Naive thymus-derived CD4-positive, alpha-beta T cell (primary cell): ENCODE data around the gene RBM23. TPM values are rescaled to one million over a fixed set of nuclear protein-coding genes. Genes with fewer than 3 reads are reported as not detected.
A peak's percentile ranks its signal among the peaks of the same experiment; 100 is the strongest.

Experiments
- ATAC-seq: fragments of 150-1000 bp; cut with Tn5 transposase; 2 replicates; pipeline ENCODE4 v1.10.0; 2021; ENCODE audit warnings: mild to moderate bottlenecking, moderate library complexity
- CTCF ChIA-PET: fragments of 350-600 bp; sonication (Branson Sonifier 250); formaldehyde crosslinking; loops from one replicate; lab custom pipeline; 2021; ENCODE audit warnings: antibody characterized with exemption; lab: Charles Lee
- POLR2A ChIA-PET: fragments of 350-600 bp; sonication (Branson Sonifier 250); formaldehyde crosslinking; loops from one replicate; lab custom pipeline; 2021; ENCODE audit warnings: antibody characterized with exemption, inconsistent platforms; lab: Charles Lee
- DNase-seq, 9 donors: peaks; one replicate each; pipeline versions ENCODE4 v3.0.0 to v3.0.0-alpha.2; 2020 to 2022; ENCODE audit warnings: mixed read lengths in 1 of 9
- H3K27ac ChIP-seq: one replicate; pipeline ENCODE4 v1.7.0; 2013; ENCODE audit warnings: mild to moderate bottlenecking, low read depth, low read length, moderate library complexity
- H3K27me3 ChIP-seq, 2 donors: one replicate each; pipeline ENCODE4 v1.7.0; 2013; ENCODE audit warnings: low read length in 2 of 2, mild to moderate bottlenecking in 2 of 2, moderate library complexity in 2 of 2; ENCODE audit not compliant: control insufficient read depth in 2 of 2, insufficient read depth in 2 of 2
- H3K36me3 ChIP-seq, 3 experiments: 1 replicate in 2 of 3; 2 replicates in 1 of 3; pipeline ENCODE4 v1.7.0; 2013; ENCODE audit warnings: low read length in 3 of 3, mild to moderate bottlenecking in 3 of 3, moderate library complexity in 1 of 3; ENCODE audit not compliant: insufficient read depth in 3 of 3, control insufficient read depth in 2 of 3
- H3K4me1 ChIP-seq, 2 donors: one replicate each; pipeline ENCODE4 v1.7.0; 2013; ENCODE audit warnings: low read length in 2 of 2, mild to moderate bottlenecking in 2 of 2, moderate library complexity in 1 of 2; ENCODE audit not compliant: control insufficient read depth in 2 of 2, insufficient read depth in 2 of 2
- H3K4me3 ChIP-seq: 2 replicates; pipeline ENCODE4 v1.7.0; 2013; ENCODE audit warnings: mild to moderate bottlenecking, low read length
- H3K9me3 ChIP-seq, 3 experiments: 1 replicate in 2 of 3; 2 replicates in 1 of 3; pipeline ENCODE4 v1.7.0; 2013; ENCODE audit warnings: low read length in 3 of 3; ENCODE audit not compliant: control insufficient read depth in 2 of 3
- H3K27ac Mint-ChIP-seq, 9 donors: one replicate each; pipeline ENCODE4 v1.8.0; 2020 to 2022; ENCODE audit warnings: mixed read lengths in 9 of 9, mild to moderate bottlenecking in 8 of 9, moderate library complexity in 5 of 9, inconsistent platforms in 2 of 9
- H3K27me3 Mint-ChIP-seq, 5 donors: one replicate each; pipeline ENCODE4 v1.8.0; 2021 to 2022; ENCODE audit warnings: mixed read lengths in 5 of 5, mild to moderate bottlenecking in 1 of 5
- H3K36me3 Mint-ChIP-seq, 5 donors: one replicate each; pipeline ENCODE4 v1.8.0; 2020 to 2022; ENCODE audit warnings: mixed read lengths in 5 of 5, mild to moderate bottlenecking in 3 of 5, inconsistent platforms in 1 of 5
- H3K4me1 Mint-ChIP-seq, 7 donors: one replicate each; pipeline ENCODE4 v1.8.0; 2020 to 2022; ENCODE audit warnings: mixed read lengths in 7 of 7, mild to moderate bottlenecking in 3 of 7, inconsistent platforms in 1 of 7
- H3K4me3 Mint-ChIP-seq, 10 donors: one replicate each; pipeline ENCODE4 v1.8.0; 2020 to 2022; ENCODE audit warnings: mild to moderate bottlenecking in 10 of 10, mixed read lengths in 10 of 10, moderate library complexity in 6 of 10, inconsistent platforms in 2 of 10
- H3K9me3 Mint-ChIP-seq, 11 donors: one replicate each; pipeline ENCODE4 v1.8.0; 2020 to 2022; ENCODE audit warnings: mixed read lengths in 11 of 11, mild to moderate bottlenecking in 4 of 11, inconsistent platforms in 1 of 11, moderate library complexity in 1 of 11
- intact Hi-C, 2 donors: fragments of 100-400 bp; cut with micrococcal nuclease; formaldehyde crosslinking; loops; one replicate each; pipeline ENCODE4 v1.15.1; 2023
- polyA plus RNA-seq, 2 donors: library from polyadenylated mRNA; unstranded; fragments of 300-500 nt; fragmentation: Illumina TruSeq; gene quantifications; one replicate each; pipeline ENCODE4 v1.2.3, GENCODE V29; 2021
- total RNA-seq, 6 experiments: library from RNA in 5 of 6; stranded (reverse) in 5 of 6; gene quantifications; 1 replicate in 5 of 6; 2 replicates in 1 of 6; pipeline ENCODE4 v1.2.3 and lab custom pipeline; 2021 to 2026

RBM23 gene
- total and polyA plus RNA-seq, 7 experiments from 2014 or later, result 51.2 to 140 (median 95.3) TPM

DNA sequence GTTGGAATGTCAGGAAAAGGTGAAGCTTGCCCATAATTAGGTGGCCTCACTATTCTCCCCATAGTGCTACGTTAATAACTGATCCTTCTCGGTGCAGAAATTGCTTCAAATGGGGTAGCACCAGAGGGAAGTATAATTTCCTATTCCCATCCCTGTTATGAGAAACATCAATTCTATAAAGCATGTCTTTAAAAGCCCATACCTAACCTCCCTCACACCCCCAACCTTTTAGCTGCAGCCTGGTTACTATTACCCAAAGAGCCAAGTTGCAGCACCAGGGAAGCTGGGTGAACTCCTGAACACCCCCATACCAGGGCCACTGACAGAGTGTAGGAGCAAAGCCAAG, 15.2 kb downstream of the RBM23 start:
- DNase-seq (no peak), ATAC-seq (no peak)
- Histone ChIP-seq H3K36me3 (peaks cover 31 to 77% (median 44%) of the 10 kb centered on the region in 3 experiments), H3K27me3 (no peaks in the 10 kb centered on the region), H3K4me1 (peaks cover 0 to 4% of the 10 kb centered on the region in 2 donors), H3K27ac (no peak overlapping the region), H3K4me3 (no peak overlapping the region), H3K9me3 (no peaks in the 10 kb centered on the region)
- Mint-ChIP-seq H3K27me3 (no peaks in the 10 kb centered on the region), H3K27ac (peak overlapping the region in 1 of 9 donors; percentile 28), H3K4me3 (no peak overlapping the region), H3K9me3 (no peaks in the 10 kb centered on the region), H3K36me3 (peaks cover 30 to 58% (median 35%) of the 10 kb centered on the region in 5 donors), H3K4me1 (peaks cover 10 to 17% (median 15%) of the 10 kb centered on the region in 7 donors)
- ChIA-PET POLR2A (interaction anchor here (0.7 to 0.9 kb wide), 3 partner anchors 13 to 31 kb away, joined by 3 to 4 read pairs (median 3); partner anchors contain the start of gene RBM23), CTCF (interaction anchor here (0.7 to 4.9 kb wide), 5 partner anchors 14 to 69 kb away, joined by 3 to 42 read pairs (median 4); partner anchors contain the start of genes HAUS4 and LRP10)
- intact Hi-C loops, result loop anchor here (5.0 kb wide), 2 partner anchors 246 to 251 kb away; no protein-coding TSS in a partner anchor

- H3K27ac Mint-ChIP-seq, result peak overlapping the region in 2 of 9 donors; percentile 50 to 63
- H3K9me3 Mint-ChIP-seq, result no peaks in the 10 kb centered on the region
- Histone ChIP-seq H3K4me1 (peaks cover 0 to 4% of the 10 kb centered on the region in 2 donors), H3K9me3 (no peaks in the 10 kb centered on the region), H3K27ac (no peak overlapping the region), H3K36me3 (peaks cover 31 to 64% (median 44%) of the 10 kb centered on the region in 3 experiments), H3K4me3 (no peak overlapping the region), H3K27me3 (no peaks in the 10 kb centered on the region)
- no peak for ATAC-seq
- intact Hi-C loops, result loop anchor here (5.0 kb wide), 2 partner anchors 244 to 249 kb away; no protein-coding TSS in a partner anchor
- CTCF ChIA-PET, result interaction anchor here (1.3 to 4.9 kb wide), 5 partner anchors 10 to 345 kb away, joined by 3 to 42 read pairs (median 11); partner anchors contain the start of gene LRP10
- POLR2A ChIA-PET, result interaction anchor here (1.2 to 1.4 kb wide), 4 partner anchors 15 to 332 kb away, joined by 3 to 6 read pairs (median 4); partner anchors contain the start of gene REM2
- peaks cover 30 to 56% (median 33%) of the 10 kb centered on the region in 5 donors for H3K36me3 Mint-ChIP-seq
- H3K27me3 Mint-ChIP-seq, result no peaks in the 10 kb centered on the region
- peaks cover 12 to 24% (median 16%) of the 10 kb centered on the region in 7 donors for H3K4me1 Mint-ChIP-seq
- DNase-seq, result no peak
- H3K4me3 Mint-ChIP-seq, result no peak overlapping the region
These were observed 17.1 kb downstream of the RBM23 start for GRCh38 chr14:22901799-22902198.

DNA sequence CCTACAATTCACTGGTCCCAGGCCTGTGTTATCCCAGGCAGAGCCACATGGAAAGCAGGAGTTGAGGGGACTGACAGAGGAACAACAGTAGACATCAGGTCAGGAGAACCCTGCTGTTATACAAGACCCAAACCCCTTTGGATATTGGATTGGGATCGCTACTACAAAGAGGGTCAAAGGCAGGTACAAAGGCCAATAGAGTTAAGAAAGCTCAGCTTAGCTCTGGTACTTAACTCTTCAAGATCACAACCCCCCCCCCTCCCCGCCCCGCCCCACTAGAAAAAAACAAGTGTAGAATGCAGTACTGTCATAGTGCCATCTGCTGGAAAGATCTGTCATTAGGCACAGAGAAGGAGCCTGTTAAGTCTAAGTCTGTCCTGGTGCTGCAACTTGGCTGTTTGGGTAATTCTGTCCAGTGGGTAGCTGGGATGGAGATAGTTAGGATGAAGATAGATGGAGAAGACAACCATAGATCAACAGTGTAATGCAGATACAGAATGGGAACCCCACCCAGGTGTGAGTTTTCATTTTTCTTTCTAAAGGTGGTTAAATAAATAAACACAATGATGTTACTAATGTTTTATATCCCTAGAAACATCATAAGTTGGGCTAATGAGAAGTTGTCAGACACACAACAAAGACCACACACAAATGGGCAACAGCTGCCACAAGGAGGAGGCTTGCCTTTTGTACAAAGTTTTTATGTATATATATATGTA, 18.7 kb downstream of the RBM23 start:
- Mint-ChIP-seq H3K27me3 (no peaks in the 10 kb centered on the region), H3K4me3 (no peak overlapping the region), H3K4me1 (peaks cover 10 to 24% (median 15%) of the 10 kb centered on the region in 7 donors), H3K27ac (peak overlapping the region in 8 of 9 donors; percentile 0 to 58 (median 35)), H3K36me3 (peaks cover 19 to 42% (median 25%) of the 10 kb centered on the region in 5 donors), H3K9me3 (no peaks in the 10 kb centered on the region)
- CTCF ChIA-PET, result interaction anchor here (0.6 to 4.9 kb wide), 21 partner anchors 10 to 344 kb away, joined by 3 to 42 read pairs (median 4); partner anchors contain the start of genes LRP10, RBM23 and REM2
- Histone ChIP-seq H3K9me3 (no peaks in the 10 kb centered on the region), H3K36me3 (peaks cover 24 to 50% (median 29%) of the 10 kb centered on the region in 3 experiments), H3K27me3 (no peaks in the 10 kb centered on the region), H3K4me3 (no peak overlapping the region), H3K4me1 (peaks cover 0 to 4% of the 10 kb centered on the region in 2 donors), H3K27ac (peak overlapping the region; percentile 15)
- intact Hi-C loops, result loop anchor here (1.0 to 5.0 kb wide), 8 partner anchors 13 to 330 kb away; no protein-coding TSS in a partner anchor
- ATAC-seq, result peak; percentile 94
- POLR2A ChIA-PET, result interaction anchor here (0.6 to 1.9 kb wide), 12 partner anchors 12 to 334 kb away, joined by 3 to 8 read pairs (median 4); partner anchors contain the start of genes OXA1L and RBM23
- DNase-seq, result peak in 7 of 9 donors; percentile 41 to 72 (median 66)

- Mint-ChIP-seq H3K9me3 (no peaks in the 10 kb centered on the region), H3K27me3 (no peaks in the 10 kb centered on the region), H3K36me3 (peaks cover 10 to 30% (median 12%) of the 10 kb centered on the region in 5 donors), H3K4me1 (peaks cover 10 to 24% (median 15%) of the 10 kb centered on the region in 7 donors), H3K4me3 (no peak overlapping the region), H3K27ac (peak overlapping the region in 7 of 9 donors; percentile 2 to 67 (median 49))
- Histone ChIP-seq H3K27ac (no peak overlapping the region), H3K27me3 (no peaks in the 10 kb centered on the region), H3K4me1 (peaks cover 0 to 4% of the 10 kb centered on the region in 2 donors), H3K36me3 (peaks cover 11 to 33% (median 17%) of the 10 kb centered on the region in 3 experiments), H3K4me3 (no peak overlapping the region), H3K9me3 (no peaks in the 10 kb centered on the region)
- POLR2A ChIA-PET, result interaction anchor here (1.3 kb wide), 1 partner anchor 26 kb away, joined by 8 read pairs; no protein-coding TSS in a partner anchor
- DNase-seq, result no peak
- no peak for ATAC-seq
- CTCF ChIA-PET, result interaction anchor here (0.6 to 3.5 kb wide), 4 partner anchors 9 to 88 kb away, joined by 3 to 18 read pairs (median 5); no protein-coding TSS in a partner anchor
- intact Hi-C loops, result no loop called here
These were observed 20.5 kb downstream of the RBM23 start for GRCh38 chr14:22898302-22899090.

- no peak for DNase-seq
- Mint-ChIP-seq H3K4me3 (no peak overlapping the region), H3K9me3 (no peaks in the 10 kb centered on the region), H3K36me3 (peaks cover 10 to 33% (median 15%) of the 10 kb centered on the region in 5 donors), H3K27me3 (no peaks in the 10 kb centered on the region), H3K4me1 (peaks cover 10 to 24% (median 15%) of the 10 kb centered on the region in 7 donors), H3K27ac (peak overlapping the region in 2 of 9 donors; percentile 54 to 64)
- H3K9me3 ChIP-seq, result no peaks in the 10 kb centered on the region
- no peaks in the 10 kb centered on the region for H3K27me3 ChIP-seq
- peaks cover 0 to 4% of the 10 kb centered on the region in 2 donors for H3K4me1 ChIP-seq
- H3K36me3 ChIP-seq, result peaks cover 7 to 23% (median 9%) of the 10 kb centered on the region in 3 experiments
- intact Hi-C loops, result no loop called here
- CTCF ChIA-PET, result interaction anchor here (0.7 to 2.0 kb wide), 4 partner anchors 13 to 946 kb away, joined by 3 to 12 read pairs (median 7); no protein-coding TSS in a partner anchor
- H3K4me3 ChIP-seq, result no peak overlapping the region
- POLR2A ChIA-PET, result interaction anchor here (0.5 to 0.6 kb wide), 2 partner anchors 284 to 980 kb away, joined by 3 read pairs; no protein-coding TSS in a partner anchor
- no peak overlapping the region for H3K27ac ChIP-seq
- no peak for ATAC-seq
These were observed 21.6 kb downstream of the RBM23 start for GRCh38 chr14:22897357-22897756.
